CD4-positive, alpha-beta T cell treated with Interleukin-6 for 4 hours (primary cell): ENCODE data around the gene TIRAP.
"Not testable (repeated sequence)": the region's sequence is repeated elsewhere in the genome, so short reads cannot be mapped to it uniquely, and the experiment has no call there.

ENCODE experiments used
- DNase-seq: peaks from one replicate; pipeline ENCODE4 v3.0.0-alpha.2; 2020; ENCODE audit warnings: mixed read lengths

The TIRAP gene, protein sequence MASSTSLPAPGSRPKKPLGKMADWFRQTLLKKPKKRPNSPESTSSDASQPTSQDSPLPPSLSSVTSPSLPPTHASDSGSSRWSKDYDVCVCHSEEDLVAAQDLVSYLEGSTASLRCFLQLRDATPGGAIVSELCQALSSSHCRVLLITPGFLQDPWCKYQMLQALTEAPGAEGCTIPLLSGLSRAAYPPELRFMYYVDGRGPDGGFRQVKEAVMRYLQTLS

DNA sequence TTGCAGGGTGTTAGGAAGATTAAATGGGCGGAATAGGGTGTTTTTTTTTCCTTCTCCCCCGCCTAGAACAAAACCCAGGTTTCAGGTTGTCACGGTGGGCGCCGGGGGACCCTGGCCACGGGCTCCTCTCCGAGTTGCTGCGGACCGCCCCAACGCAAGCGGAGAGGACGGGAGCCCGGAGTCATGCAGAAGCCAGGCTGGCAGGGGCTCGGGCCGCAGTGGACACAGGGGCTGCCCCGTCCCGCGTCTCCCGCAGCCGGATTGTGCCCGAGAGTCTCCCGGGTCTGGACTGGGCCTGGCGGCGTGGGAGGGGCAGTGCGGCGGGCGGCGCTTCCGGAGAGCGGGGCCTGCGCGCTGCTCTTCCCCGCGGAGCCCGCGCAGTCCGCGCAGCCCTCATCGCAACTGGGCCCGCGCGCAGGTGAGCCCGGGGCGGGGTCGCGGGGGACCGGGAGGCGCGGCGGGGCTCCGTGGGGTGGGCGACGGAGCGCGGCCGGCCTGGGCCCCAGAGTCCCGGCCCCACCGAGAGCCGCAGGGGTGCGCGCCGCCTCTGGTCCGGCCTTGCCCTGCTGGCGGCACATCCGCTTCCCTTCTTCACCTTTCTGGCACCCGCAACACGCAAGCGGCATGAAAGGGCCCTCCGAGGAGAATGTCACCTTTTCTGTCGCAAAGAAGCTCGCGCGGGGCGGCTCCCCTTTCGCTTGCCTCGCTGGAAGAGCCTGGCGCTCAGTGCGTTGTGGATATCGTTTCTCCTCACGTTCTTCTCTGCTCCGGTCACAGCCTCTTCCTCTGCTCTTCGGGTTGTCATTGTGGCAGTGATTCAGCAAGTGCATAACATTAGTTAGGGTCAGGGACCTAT, at the start of gene TIRAP:
TSS of gene TIRAP (plus strand) at position 358 of the 856 bp plus-strand sequence. CDS start 7,802 bp downstream, outside the sequence.
- peak; percentile 70 for DNase-seq

DNA sequence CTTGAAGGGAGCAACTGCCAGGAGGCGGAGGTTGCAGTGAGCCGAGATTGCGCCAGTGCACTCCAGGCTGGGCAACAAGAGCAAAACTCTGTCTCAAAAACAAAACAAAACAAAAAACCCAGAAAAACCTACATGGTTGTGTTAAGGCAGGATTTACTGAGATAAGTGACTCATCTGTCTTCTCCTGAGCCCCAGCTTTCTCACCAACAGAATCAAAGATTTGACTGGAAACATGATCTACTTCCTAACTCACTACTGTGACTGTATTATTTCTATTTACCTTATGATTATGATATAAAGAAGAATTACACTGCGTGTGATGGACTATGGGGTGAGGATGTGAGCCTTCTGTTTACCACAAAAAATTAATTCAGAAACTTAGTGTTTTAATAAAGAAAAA, 49.5 kb upstream of the TIRAP start:
- DNase-seq: no peak

DNA sequence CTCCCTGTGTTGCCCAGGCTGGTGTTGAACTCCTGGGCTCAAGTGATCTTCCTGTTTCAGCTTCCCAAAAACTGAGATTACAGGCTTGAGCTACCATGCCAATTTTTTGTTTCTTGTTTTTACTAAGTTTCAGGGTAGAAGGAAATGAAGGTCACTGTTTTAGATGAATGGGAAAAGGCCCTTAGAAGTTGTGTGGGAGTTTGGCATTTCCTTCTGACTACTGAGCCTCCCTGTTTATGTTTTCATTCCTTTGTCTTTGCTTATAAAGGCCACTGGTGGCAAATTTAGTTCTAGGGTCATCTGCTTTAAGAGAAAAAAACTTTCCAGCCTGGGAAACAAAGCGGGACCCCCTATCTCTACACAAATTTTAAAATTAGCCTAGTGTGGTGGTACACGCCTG, 36.3 kb upstream of the TIRAP start:
- DNase-seq: no peak

DNA sequence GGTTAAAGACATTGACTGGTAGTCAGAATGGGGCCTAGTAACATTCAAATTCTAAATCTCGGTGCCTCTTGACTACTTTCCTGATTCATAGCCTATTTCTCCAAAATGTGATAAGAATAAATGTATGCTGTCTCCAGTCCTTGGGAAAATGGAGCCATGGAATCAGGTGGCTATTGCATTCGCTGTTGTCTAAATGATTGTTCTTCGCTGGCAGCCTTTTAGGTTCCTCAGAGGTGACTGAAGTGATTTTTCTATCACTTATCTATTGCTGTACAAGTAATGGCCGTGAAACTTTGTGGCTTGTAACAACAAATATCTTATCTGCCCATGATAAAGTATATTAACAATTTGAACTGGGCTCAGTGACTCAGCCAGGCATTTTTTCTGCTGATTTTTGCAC, 29.6 kb upstream of the TIRAP start:
- no peak for DNase-seq

DNA sequence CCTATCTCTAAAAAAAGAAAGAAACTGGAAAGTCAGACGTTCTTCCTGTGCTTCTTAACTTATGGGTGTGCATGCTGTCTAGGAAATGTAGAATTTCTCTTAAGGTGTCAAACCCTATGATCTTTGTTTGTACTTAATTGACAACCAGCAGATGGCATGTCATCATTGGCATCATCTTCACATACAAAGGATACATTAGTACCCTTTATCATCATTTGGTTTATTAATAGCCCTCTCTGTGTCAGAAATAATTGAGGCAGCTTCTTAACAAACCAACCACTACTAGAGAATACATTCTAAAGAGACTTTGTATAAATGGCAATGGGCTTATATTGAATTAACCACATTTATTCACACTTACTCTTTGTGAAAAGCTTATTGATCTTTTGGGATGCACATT, 28.1 kb upstream of the TIRAP start:
- DNase-seq: no peak

DNA sequence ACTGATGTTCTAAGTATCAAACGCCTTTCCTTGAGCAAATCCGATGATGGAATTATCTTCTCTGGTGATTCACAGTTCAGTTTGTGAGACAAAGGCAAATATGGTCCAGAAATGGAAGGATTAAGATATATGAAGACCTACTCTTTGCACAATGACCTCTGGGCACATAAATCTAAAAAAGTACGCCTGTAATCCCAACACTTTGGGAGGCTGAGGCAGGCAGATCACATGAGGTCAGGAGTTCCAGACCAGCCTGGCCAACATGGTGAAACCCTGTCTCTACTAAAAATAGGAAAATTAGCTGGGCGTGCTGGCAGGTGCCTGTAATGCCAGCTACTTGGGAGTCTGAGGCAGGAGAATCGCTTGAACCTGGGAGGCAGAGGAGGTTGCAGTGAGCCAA, 27.4 kb upstream of the TIRAP start:
- DNase-seq: not testable (repeated sequence)

DNA sequence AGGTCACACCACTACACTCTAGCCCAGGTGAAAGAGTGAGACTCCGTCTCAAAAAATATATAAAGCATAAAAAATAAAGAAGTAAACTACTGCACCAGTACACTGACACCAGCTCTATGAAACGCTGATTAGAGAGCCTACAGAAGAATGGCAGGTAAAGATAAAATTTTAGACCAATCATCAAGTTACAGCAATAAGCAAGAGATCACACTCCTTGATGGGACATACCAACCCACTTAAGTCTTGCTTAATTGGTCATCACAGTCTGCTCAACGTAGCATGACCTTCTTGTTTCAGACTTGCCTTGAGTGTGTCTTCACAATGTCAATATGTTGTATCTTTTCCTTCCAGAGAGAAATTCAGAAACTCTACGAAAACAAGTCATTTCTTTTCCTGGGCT, 26.7 kb upstream of the TIRAP start:
- no peak for DNase-seq

DNA sequence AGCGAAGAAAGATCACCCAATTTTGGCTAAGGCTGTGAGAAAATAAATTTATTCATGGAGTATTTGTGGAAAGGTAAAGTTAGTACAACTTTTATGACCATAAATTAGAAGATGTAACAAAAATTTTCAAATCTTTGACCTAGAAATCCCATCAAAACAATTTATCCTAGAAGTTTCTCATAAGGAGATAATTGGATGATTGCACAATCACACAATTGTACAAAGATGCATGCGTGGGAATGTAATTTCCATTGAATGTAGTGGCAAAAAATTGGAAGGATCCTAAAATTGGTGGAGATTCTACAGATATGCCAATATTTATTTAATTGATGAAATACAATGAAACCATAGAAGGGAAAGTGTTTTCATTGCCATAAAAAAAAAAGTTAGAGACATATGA, 25.7 kb upstream of the TIRAP start:
- no peak for DNase-seq

DNA sequence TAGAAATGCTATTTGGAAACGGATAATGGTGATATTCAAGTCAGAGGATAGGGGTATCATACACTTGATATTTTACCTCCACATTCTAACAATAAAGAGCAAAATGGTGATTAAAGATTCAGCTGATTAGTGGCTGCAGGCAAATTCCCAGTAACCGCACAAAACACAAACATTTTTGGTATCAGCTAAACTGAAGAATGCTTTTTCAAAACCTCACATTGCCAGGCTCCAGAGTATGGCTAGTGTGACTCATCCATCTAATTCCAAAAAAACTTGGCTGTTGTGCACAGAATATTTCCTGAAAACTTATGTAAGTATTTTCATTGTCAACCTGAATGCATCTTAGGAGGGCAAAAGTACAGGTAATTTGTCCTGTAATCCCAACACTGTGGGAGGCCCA, 25.1 kb upstream of the TIRAP start:
- no peak for DNase-seq

DNA sequence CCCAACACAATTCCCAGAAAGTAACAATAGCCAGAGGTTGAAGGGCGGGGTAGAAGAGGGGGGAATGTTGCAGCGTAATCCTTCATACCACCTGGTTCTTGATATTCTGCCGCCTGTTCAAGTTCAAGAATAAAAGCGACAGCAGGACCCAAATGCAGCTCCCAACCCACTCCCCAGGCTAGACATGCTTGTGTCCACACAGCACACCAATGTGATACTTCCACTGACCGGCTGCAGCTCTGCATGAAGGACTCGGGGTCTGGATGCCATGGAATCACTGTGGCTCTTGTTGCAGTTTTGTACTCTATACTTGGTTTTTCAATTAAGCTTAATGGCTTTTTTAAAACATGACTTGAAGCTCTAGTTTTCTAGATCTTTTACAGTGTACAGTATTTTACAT, 20.7 kb upstream of the TIRAP start:
- DNase-seq: no peak

DNA sequence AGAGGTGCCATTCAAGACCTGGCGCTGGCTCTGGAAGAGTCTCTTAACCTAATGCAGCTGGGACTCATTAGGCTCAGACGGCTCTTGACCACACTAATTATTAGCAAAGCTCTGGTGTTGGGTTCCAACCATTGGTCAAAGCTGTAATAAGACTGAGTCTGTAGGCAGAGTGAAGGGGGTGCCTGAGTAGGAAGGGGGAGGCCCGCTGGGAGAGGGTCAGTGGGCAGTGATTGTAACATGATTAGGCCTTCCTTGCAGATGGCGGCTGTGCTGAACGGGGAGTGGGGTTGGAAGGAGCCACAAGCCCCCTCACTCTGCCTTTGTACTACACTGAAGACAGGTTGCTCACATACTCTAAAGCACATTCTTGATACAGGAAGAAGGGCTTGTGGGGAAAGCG, 19.4 kb upstream of the TIRAP start:
- DNase-seq: no peak

DNA sequence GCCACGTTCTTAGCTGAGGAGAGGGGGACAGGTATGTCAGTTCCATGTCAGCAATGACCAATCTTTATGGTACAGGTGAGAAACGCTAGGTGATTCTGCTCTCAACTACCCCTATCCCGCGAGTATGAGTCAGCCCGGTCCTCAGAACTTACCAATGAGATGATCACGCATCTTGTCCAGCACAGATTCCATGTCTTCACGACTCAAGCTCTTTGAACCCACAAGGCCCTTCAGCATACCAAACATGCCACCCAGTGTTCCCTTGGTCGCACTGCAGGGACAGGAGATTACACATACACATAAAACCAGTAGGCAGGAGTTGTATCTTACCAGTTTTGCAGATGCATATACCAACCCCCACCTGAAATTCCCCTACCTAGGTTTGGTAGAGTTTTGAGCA, 17.1 kb upstream of the TIRAP start:
- no peak for DNase-seq

DNA sequence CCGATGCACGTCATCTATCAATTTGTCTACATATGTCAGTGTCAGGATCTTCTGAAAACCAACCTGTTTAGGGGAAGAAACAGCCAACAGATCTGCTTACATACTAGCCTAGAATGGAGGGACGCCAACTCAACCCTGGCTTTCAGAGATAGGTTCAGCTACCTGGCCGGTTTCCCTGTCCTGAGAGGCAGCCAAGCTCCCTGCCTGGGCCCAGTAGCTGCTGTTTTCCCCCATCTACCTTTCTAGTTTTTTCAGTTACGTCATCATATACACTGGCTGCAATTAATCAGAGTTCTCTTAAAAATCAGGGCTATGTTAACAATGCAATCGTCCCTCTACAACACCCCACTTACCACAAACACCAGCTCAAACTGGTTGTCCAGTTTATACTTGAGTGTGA, 15.2 kb upstream of the TIRAP start:
- no peak for DNase-seq

DNA sequence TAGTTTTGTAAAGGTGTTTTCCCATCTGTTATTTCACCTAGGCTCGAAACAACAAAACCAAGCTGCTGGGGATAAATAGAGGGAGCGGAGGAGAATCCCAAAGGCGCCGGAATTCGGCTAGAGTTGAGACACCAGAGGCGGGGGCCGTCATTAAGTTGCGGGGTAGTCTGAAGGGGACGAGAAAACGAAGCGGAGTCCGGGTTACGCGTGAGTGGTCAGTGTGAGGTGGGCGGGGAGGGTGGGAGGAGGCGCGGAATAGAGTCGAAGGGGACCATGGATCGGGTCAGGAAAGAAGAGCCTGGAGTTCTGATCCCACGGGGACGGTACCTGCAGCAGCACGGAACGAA, 14.6 kb upstream of the TIRAP start:
- DNase-seq: no peak

DNA sequence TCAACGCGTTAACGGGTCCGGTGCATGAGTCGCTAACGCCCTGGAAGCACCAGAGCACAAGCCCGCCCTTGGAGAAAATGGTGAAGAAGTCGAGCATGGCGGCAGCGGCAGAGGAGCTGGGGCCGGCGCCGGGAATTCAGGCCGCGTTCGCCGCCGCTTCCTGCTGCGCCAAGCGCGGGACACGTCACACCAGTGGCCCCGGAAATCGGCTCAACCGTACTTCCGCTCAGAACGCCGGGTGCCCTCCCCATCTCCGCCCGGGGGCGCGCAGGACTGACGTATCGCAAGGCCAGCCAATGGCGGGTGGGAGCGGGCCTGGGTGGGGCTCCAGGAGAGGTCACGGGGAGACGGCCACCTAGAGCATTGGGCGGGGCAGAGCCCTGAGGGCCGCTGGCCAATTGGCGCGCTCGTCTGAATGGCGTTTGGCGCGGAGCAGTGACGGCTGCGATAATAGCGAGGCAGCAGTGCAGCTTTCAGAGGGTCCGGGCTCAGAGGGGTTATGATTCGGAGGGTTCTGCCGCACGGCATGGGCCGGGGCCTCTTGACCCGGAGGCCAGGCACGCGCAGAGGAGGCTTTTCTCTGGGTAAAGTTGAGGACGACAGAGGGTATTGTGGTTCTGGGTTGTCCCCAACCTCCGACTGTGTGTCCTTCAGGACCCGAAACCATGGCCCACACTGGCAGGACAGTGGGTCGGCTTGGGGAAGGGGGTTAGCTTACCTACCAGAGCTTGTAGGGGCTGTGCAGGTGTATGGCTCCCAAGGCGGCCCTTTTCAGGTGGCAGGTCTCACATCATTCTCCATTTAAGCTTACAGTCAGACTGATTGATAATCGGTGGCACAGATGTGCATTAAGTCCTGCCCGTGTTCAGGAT, 13.9 kb upstream of the TIRAP start, which contains the start of the genes FOXRED1 and SRPRA:
TSS of gene FOXRED1 (plus strand) at position 447 of the 872 bp plus-strand sequence. CDS start at position 500, 53 bp downstream.
TSS of gene SRPRA (minus strand) at position 188 of the 872 bp plus-strand sequence. CDS start at position 97, 91 bp downstream.
- DNase-seq: peak; percentile 100

DNA sequence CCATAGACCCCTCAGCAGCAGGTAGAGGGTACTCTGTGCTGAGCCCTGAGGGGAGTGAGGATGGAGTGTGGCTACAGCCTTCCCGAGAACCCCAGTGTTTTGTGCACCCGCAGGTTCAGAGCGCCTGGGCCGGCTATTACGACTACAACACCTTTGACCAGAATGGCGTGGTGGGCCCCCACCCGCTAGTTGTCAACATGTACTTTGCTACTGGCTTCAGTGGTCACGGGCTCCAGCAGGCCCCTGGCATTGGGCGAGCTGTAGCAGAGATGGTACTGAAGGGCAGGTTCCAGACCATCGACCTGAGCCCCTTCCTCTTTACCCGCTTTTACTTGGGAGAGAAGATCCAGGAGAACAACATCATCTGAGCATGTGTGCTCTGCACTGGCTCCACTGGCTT, 5.6 kb upstream of the TIRAP start:
- DNase-seq: no peak

DNA sequence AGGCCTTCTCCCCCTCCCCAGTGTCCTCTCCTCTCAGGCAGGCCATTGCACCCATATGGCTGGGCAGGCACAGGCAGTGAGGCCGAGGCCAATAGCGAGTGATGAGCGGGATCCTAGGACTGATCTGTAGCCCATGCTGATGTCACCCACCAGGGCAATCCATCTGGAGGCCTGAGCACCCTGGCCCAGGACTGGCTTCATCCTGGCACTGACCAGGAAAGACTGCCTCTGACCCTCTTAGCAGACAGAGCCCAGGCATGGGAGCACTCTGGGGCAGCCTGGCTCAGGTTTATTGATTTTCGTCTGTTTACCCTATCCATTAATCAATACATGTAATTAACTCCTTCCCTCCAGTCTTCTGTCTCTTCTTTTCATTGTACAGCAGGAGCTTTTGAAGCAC, 5.1 kb upstream of the TIRAP start:
- no peak for DNase-seq

DNA sequence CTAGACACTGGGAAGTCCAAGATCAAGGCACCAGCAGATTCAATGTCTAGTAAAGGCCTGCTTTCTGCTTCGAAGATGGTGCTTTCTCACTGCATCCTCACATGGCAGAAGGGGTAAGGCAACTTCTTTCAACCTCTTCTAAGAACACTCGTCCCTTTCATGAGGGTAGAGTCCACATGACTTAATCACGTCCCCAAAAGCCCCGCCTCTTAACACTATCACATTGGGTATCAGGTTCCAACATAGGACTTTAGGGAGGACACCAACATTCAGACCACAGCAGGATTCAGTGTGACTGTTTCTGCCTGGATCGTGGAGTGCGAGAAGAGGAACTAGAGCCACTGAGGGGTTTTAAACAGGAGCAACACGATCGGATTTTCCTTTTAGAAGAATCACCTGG, 3.7 kb upstream of the TIRAP start:
- DNase-seq: no peak

DNA sequence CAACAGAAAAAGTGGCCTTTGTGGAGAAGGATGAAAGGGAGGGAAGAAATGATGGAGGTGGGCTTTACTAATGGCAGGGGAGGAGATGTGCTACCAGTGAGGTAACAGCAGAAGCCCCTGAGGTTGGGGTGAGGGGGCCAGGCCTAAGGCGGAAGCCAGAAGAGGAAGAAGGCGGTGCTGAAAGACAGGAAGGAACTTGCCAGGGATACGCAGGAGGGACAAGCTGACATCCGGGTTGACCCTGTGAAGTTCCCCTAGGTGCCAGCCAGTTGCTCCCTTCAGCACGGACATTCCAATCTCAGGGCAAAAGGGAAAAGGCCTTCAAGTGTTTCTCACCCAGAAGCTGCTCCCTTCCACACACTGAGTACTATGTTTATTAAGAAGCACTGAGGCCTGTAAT, 2.3 kb upstream of the TIRAP start:
- peak; percentile 28 for DNase-seq

DNA sequence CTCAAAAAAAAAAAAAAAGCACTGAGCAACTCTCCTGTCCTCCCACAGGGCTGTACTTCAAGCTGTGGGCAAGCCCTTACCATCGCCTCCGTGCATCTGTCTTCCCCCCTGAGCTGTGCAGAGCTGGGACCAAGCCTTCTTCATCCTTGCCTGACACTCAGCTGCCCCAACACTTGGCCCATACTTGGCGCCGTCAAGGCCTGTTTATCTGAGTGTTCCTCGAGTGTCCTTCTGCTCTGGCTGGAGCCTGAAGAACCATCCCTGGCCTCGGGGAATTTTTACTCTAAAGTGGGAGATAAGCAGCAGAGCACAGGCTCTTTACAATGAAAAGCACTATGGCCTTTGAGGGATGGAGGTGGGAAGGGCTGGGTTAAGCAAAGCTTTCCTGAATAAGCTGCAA, 1.6 kb upstream of the TIRAP start:
- no peak for DNase-seq

DNA sequence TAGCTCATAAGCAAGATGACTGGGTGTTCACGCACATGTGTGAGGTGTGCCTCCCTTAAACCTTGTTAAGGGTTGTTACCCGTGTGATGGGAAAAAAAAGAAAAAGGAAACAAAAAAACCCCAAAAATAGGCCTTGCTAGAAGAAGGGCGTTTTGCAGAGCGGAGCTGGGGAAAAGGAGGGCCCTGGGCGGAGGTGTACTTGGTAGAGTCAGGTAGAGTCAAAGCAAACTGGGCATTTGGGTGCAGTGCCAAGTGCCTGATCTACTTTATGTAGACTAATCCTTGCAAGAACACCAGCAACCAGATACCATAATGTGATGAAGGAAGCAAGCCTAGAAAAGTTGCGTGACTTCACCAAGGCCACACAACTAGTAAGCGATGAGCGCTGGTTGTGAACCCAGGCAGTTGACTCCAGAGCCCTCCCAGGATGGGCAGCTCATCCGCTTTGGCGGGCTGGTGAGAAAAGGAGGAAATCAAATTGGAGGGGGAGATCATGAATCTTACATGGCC, 1.2 kb upstream of the TIRAP start:
- DNase-seq: no peak

DNA sequence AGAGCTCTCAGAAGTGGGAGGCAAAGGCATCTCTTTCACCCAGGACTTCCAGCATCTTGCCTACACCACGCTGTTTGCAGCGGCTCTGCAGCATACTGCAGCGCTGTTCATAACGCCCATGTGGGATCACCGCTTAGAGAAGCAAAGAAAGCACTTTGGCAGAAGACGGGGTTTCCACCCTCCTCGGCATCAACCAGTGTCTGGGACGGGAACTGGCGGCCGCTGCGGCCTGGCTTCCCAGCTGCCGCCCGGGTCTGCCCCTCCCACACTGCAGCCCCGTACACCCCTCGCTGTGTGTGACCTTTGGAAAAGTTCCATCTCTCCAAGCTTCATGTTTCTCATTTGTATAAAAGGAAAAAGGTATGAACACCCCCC, 545 bp upstream of the TIRAP start:
- peak; percentile 53 for DNase-seq

DNA sequence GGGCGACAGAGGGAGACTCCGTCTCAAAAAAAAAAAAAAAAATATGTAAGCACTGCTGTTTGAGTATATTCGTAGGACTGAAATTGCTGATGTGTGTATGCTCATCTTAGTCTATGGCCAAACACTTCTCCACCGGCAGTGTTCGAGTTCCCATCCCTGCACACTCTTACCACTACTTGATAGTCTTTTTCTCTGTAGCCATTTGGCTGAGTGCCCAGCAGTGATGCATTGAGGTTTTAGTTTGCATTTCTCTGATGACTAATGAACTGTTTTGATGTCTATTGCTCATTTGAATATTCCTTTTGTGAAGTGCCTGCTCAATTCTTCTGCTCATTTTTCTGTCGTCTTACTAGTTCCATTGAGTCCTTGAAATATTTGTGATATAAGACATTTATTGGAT, 1.9 kb downstream of the TIRAP start:
- peak; percentile 91 for DNase-seq
